SK-N-SH (cell line): ENCODE measurements around the gene MTNR1A.

Experiments used
- CHD2 ChIP-seq: fragments of 150-350 bp; IDR thresholded peaks from 2 replicates; pipeline ENCODE4 v1.6.1; 2018; ENCODE audit warnings: low read length; ENCODE audit not compliant: partially characterized antibody
- EZH2phosphoT487 ChIP-seq: fragments of 200-600 bp; sonication (generic); IDR thresholded peaks from 2 replicates; pipeline ENCODE4 v1.6.1; 2017; ENCODE audit warnings: low read depth, mixed run types, mild to moderate bottlenecking, antibody characterized with exemption, moderate library complexity, borderline replicate concordance
- FOXM1 ChIP-seq: IDR thresholded peaks from 2 replicates; pipeline ENCODE4 v1.4.0; 2012; ENCODE audit warnings: low read depth, mild to moderate bottlenecking
- GATA2 ChIP-seq: sonication (generic); formaldehyde crosslinking; IDR thresholded peaks from 2 replicates; pipeline ENCODE4 v1.5.0; 2020; ENCODE audit warnings: mild to moderate bottlenecking, missing genetic modification reagents
- JUND ChIP-seq: IDR thresholded peaks from 2 replicates; pipeline ENCODE4 v1.4.0; 2012
- MXI1 ChIP-seq: IDR thresholded peaks from 2 replicates; pipeline ENCODE4 v1.6.1; 2012; ENCODE audit warnings: mild to moderate bottlenecking, low read depth, low read length, improper control_type of control experiment
- RAD21 ChIP-seq: IDR thresholded peaks from 2 replicates; pipeline ENCODE4 v1.6.1; 2012; ENCODE audit warnings: mild to moderate bottlenecking, low read length
- TEAD4 ChIP-seq: IDR thresholded peaks from 2 replicates; pipeline ENCODE4 v1.4.0; 2012; ENCODE audit warnings: mild to moderate bottlenecking, borderline replicate concordance; ENCODE audit not compliant: insufficient read depth
- TF ChIP-seq, protein P1 (sequence below): fragments of 200-600 bp; sonication (generic); IDR thresholded peaks from 2 replicates; pipeline ENCODE4 v1.6.1; 2017; ENCODE audit warnings: antibody characterized with exemption, mild to moderate bottlenecking, moderate library complexity
- TF ChIP-seq, protein P2 (sequence below): fragments of 150-350 bp; IDR thresholded peaks from 2 replicates; pipeline ENCODE4 v1.6.1; 2016; ENCODE audit warnings: mild to moderate bottlenecking, low read depth, low read length

DNA sequence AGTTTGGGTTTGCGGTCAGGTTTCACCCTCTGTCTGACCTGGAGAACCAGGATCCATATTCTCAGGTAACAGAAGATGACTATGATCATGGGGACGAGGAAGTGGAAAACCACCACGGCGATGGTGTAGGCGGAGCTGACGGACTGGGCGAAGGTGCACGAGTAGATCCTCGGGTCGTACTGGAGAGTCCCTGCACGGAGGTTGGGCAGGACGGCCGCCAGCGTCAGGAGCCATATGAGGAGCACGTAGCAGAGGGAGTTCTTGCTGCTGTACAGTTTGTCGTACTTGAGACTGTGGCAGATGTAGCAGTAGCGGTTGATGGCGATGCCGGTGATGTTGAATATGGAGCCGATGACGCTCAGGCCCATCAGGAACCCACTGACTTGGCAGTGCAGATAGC is 21.3 kb downstream of the MTNR1A start:
- TF ChIP-seq GATA2 (CRISPR knock-in tag) (no peak), TEAD4 (no peak), RAD21 (no peak), EZH2phosphoT487 (no peak), CHD2 (no peak), MXI1 (no peak), JUND (no peak), FOXM1 (no peak)
- TF ChIP-seq, protein P1, sequence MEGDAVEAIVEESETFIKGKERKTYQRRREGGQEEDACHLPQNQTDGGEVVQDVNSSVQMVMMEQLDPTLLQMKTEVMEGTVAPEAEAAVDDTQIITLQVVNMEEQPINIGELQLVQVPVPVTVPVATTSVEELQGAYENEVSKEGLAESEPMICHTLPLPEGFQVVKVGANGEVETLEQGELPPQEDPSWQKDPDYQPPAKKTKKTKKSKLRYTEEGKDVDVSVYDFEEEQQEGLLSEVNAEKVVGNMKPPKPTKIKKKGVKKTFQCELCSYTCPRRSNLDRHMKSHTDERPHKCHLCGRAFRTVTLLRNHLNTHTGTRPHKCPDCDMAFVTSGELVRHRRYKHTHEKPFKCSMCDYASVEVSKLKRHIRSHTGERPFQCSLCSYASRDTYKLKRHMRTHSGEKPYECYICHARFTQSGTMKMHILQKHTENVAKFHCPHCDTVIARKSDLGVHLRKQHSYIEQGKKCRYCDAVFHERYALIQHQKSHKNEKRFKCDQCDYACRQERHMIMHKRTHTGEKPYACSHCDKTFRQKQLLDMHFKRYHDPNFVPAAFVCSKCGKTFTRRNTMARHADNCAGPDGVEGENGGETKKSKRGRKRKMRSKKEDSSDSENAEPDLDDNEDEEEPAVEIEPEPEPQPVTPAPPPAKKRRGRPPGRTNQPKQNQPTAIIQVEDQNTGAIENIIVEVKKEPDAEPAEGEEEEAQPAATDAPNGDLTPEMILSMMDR, result no peak
- TF ChIP-seq, protein P2, sequence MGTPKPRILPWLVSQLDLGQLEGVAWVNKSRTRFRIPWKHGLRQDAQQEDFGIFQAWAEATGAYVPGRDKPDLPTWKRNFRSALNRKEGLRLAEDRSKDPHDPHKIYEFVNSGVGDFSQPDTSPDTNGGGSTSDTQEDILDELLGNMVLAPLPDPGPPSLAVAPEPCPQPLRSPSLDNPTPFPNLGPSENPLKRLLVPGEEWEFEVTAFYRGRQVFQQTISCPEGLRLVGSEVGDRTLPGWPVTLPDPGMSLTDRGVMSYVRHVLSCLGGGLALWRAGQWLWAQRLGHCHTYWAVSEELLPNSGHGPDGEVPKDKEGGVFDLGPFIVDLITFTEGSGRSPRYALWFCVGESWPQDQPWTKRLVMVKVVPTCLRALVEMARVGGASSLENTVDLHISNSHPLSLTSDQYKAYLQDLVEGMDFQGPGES, result no peak
